Measurements from ENCODE around the gene LPP. TPM values are rescaled to one million over a fixed set of nuclear protein-coding genes. Genes with fewer than 3 reads are reported as not detected.

LPP gene
- total and polyA plus RNA-seq, 10 of the 15 experiments (the other 5 are each of a cell fraction or from before 2014, with no cell fraction given) = under 0.01 to 0.62 (median 0.03) TPM

DNA sequence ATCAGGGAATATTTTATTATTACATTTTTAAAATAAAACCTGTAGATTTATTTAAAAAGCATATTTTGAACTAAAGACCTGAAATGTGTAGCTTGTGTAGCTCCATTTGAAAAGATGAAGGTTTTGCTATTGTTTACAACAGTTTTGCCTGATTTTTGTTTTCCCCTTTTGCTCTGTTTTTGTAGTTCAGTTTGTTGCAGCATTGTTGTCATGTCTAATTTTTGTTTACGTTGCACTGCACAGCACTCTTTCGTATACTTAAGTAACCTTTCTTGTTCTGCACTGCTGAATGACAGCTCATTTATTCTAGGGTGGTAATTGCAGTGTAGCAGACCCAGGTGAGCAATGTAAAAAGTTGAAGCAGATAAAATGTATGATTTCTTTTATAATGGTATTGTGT, 435.8 kb downstream of the LPP start (continued):
- TF ChIP-seq POU2F2 (IDR thresholded peaks at IDR 0.05; ENCODE audit: borderline replicate concordance, low read depth, low read length) = no peak
- no peak for TF ChIP-seq HCFC1 (IDR thresholded peaks at IDR 0.05; ENCODE audit: low read length)

DNA sequence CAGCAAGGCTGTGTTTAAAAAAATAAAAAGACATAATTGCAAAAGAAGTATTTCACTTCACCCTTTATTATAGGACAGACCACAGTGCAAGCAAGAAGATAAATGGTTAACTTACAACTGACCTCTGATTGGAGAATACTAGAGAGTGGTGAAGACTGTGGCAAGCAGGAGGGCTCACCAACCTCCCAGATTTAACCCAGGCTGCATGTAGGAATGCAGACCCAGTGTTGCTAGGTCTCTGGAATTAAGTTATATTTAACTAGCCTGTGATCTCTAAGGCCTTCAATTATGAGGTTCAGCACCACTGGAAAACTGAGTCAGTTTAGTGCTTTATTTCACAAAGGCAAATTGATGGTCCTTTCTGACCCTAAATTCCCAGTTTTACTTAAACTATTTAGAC, 436.6 kb downstream of the LPP start:
- Histone ChIP-seq H3K27ac (ENCODE audit: control insufficient read depth, insufficient read depth) (no peak overlapping the region), H3K27me3 (replicated peaks in 1 of 2; ENCODE audit: control insufficient read depth in 2 of 2, insufficient read depth in 2 of 2, low read length in 1 of 2) (no peaks in the 10 kb centered on the region), H3K79me2 (ENCODE audit: control insufficient read depth, insufficient read depth, low read length) (no peaks in the 10 kb centered on the region), H3K9me3 (replicated peaks; ENCODE audit: control insufficient read depth, insufficient read depth, low read length) (no peaks in the 10 kb centered on the region), H3K4me3 (no peak overlapping the region), H3K4me1 (ENCODE audit: control insufficient read depth, insufficient read depth, low read length) (no peaks in the 10 kb centered on the region), H3K9ac (ENCODE audit: control insufficient read depth, insufficient read depth, low read length) (no peak overlapping the region), H2AFZ (ENCODE audit: control insufficient read depth, low read depth, low read length) (no peak overlapping the region), H3K4me2 (ENCODE audit: control insufficient read depth, insufficient read depth) (no peak overlapping the region), H3K36me3 (ENCODE audit: control insufficient read depth in 2 of 2, insufficient read depth in 2 of 2, low read length in 1 of 2) (no peaks in the 10 kb centered on the region), H4K20me1 (ENCODE audit: control insufficient read depth, insufficient read depth) (no peaks in the 10 kb centered on the region)
- RAD21 ChIA-PET (ENCODE audit: unreplicated experiment) = no interaction called here
- in situ Hi-C loops (cut with MboI) = no loop called here
- POLR2A ChIA-PET = no interaction called here
- CTCF ChIA-PET = no interaction called here
- SMC1A ChIA-PET (ENCODE audit: uncharacterized antibody, unreplicated experiment) = no interaction called here
- no TSS peak for BruUV-seq (replicated peaks)
- ATAC-seq = no peak
- intact Hi-C loops (cut with micrococcal nuclease; ENCODE audit: unreplicated experiment) = no loop called here
- no peak for FAIRE-seq
- no peak for TF ChIP-seq MAX (IDR thresholded peaks at IDR 0.05; ENCODE audit: low read depth, low read length)
- no peak for TF ChIP-seq JUNB (IDR thresholded peaks at IDR 0.05)
- no peak for TF ChIP-seq STAT3 (IDR thresholded peaks at IDR 0.05; ENCODE audit: low read depth, low read length)
- no peak for TF ChIP-seq SMAD5 (IDR thresholded peaks at IDR 0.05; ENCODE audit: low read depth)
- TF ChIP-seq NR2F1 (conservative IDR thresholded peaks at IDR 0.05) = no peak
- TF ChIP-seq LARP7 (IDR thresholded peaks at IDR 0.05) = no peak
- TF ChIP-seq MEF2B (IDR thresholded peaks at IDR 0.05; ENCODE audit: partially characterized antibody, poor library complexity, severe bottlenecking) = no peak
- TF ChIP-seq FOS (IDR thresholded peaks at IDR 0.05; ENCODE audit: borderline replicate concordance, extremely low read depth, insufficient read length) = no peak
- TF ChIP-seq USF2 (IDR thresholded peaks at IDR 0.05; ENCODE audit: borderline replicate concordance, low read depth, low read length) = no peak
- TF ChIP-seq ZNF622 (IDR thresholded peaks at IDR 0.05) = no peak
- no peak for TF ChIP-seq NBN (IDR thresholded peaks at IDR 0.05)
- no peak for TF ChIP-seq MYC (IDR thresholded peaks at IDR 0.05; ENCODE audit: insufficient read depth, insufficient read length, insufficient replicate concordance, low read length, severe bottlenecking)
- TF ChIP-seq CBFB (IDR thresholded peaks at IDR 0.05; ENCODE audit: low read depth) = no peak
- TF ChIP-seq ZNF217 (IDR thresholded peaks at IDR 0.05) = no peak
- no peak for DNase-seq (ENCODE audit: low read depth, low spot score)

Data from GM12878 (cell line).